Fibroblast of peridontal ligament (primary cell): Measurements from ENCODE around the gene CLEC16A.

Experiments
- DNase-seq: peaks from one replicate; pipeline ENCODE4 v3.0.0-alpha.2; 2010; ENCODE audit errors: extremely low read depth

The CLEC16A gene

GRCh38 chr16:11061629-11062270 is 117.4 kb downstream of the CLEC16A start:
- no peak for DNase-seq

DNA sequence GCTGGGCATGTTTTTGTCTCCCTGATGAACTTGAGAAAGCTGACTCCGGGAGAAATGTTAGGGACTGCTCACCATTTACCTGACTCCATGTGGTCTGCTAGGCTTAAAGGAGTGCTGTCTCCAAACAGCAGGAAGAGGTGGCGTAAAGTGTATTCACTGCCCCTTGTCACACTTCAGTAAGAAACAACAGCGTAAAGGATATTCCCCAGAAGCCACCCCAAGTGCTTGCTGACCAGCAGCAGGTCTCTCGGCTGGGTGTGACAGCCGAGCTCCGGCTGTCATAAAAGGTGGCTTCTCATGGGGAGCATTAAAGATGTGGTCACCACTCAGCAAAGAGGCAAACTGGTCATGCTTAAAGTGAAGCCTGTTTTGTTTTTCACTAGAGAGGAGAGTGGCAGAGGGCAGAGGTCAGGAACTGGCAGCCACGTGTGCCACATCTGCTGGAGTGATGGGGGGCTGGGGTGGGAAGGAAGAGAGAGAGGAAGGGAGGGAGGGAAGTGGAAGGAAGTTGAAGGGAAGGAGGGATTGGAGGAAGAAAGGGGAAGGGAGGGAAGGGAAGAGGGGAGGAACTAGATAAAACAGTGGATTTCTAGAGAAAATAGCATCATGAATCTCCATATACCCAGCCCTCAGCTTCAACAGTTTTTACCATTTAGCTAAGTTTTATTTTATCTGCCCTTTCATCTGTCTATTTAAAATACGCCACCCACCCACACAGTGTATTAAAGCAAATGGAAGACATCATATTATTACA is 119.3 kb downstream of the CLEC16A start:
- DNase-seq, result no peak

DNA sequence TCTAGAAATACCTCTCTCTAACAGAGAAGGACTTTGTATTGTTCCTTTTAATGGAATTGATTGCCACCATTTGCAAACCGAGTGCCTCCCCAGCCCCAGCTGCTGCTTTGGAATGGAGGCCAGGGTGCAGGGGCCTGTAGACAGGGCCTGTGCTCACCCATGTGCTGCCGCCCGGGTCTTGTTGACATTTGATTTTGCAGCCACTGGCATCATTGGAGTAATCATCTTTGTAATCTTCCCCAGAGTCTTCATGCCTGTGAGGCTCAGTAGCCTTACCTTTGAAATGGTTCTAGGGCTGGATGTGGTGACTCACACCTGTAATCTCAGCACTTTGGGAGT is 119.8 kb downstream of the CLEC16A start:
- DNase-seq, result no peak

GRCh38 chr16:11064851-11065250 is 120.5 kb downstream of the CLEC16A start:
- no peak for DNase-seq

DNA sequence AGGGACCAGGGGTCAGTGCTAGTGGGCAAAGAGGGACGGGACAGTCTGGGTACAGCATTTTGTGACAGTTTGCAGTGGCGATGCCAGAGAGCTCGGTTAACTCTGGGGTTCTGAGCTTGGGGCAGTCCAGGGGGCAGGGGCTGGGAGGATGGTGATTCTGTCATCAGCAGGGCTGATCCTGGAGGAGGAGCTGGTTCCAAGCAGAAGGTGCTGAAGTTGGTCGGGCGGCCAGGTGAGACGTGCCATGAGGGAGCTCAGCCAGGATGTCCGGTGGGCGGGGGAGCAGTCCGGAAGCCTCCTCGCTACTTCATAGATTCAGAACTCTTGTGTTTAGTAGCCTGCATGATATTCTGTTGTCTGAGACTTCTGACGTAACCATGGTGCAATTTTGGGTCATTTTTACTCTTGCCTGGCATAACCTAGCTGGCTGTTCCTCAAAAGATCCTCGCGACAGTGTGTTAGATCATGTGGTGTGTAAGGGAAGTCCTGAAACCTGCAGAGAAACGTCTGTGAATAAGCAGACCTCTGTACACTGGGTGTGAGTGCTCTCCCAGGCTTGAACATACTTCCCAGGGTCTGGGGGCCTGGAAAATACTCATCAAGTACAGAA is 122.0 kb downstream of the CLEC16A start:
- no peak for DNase-seq

GRCh38 chr16:11067266-11067665 is 122.9 kb downstream of the CLEC16A start:
- DNase-seq, result no peak

GRCh38 chr16:11067697-11068141 is 123.4 kb downstream of the CLEC16A start:
- DNase-seq, result no peak

- DNase-seq, result no peak
These were observed 127.5 kb downstream of the CLEC16A start for GRCh38 chr16:11071829-11072228.

DNA sequence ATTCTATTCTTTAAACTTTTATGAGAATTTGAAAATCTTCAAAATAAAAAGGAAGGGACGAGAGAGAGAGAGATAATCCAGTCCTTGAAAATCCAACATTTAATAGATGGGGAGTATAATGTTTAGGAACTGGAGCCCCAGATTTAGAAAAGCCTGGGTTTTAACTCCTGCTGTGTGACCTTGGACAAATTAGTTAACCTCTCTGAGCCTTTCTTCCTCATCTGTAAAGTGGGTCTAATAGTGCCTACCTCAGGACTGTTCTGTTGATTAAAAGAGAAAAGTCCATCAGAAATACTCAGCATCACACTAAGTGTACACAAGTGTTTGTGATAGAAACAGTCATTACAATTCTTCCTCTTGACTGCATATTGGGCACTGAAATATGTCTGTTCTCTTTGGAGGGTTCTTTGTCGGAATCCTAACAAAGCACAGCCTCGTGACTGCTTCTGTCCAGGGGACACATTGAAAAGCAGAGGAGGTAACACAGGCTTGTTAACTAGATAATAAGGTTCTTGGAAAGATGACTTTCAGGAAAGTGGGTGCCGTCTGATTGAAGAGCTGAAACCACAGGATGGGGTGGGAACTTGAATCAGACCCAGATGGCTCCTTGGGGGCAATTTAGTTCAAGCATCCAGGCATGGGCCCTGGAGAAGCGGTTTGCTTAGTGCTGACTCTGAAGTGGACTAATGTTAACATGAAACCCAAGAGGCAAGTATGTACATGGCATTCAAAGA is 128.2 kb downstream of the CLEC16A start:
- DNase-seq, result peak; percentile 75

DNA sequence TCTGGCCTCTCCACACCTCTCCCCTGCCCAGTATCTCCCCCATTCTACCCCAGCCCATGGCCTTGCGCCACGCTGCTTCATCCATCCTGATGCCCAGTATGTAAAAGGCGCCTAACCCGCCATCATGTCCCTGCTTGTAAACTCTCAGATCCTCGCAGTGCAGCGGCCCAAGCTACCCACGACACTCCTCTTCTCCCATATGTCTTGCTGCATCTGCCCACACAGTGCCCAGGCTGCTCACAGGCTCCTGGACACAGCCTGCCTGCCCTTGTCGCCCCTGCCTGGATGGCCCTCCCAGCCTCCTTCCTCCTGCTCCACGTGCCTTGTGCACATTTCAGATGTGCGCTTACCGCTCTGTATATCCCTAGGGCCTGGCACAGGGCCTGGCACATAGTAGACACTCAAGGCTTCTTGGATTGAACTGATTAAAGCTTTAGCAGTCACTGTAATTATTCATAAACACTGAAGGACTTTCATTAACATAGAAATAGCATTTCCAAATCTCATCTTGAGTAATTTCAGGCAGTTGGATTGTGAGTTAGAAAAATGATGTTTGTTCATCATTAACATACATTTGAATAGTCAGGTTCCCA is 129.1 kb downstream of the CLEC16A start:
- no peak for DNase-seq

GRCh38 chr16:11074131-11074530 is 129.8 kb downstream of the CLEC16A start:
- peak; percentile 41 for DNase-seq

DNA sequence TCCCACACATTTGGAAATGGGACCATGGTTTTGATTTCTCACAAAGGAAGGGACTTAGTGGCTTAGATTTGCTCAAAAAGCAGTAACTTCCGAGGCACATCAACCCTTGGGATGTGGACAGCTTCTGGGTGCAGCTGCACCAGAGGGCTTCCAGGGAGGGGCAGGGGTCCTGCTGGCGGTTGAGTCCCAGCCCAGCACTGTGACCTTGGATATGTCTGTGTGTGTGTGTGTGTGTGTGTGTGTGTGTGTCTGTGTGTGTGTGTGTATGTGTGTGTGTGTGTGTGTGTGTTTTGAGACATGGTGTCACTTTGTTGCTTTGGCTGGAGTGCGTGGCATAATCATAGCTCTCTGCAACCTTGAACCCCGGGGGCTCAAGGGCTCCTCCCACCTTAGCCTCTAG is 130.8 kb downstream of the CLEC16A start:
- DNase-seq, result no peak

- DNase-seq, result no peak
These were observed 132.1 kb downstream of the CLEC16A start for GRCh38 chr16:11076259-11077018.

DNA sequence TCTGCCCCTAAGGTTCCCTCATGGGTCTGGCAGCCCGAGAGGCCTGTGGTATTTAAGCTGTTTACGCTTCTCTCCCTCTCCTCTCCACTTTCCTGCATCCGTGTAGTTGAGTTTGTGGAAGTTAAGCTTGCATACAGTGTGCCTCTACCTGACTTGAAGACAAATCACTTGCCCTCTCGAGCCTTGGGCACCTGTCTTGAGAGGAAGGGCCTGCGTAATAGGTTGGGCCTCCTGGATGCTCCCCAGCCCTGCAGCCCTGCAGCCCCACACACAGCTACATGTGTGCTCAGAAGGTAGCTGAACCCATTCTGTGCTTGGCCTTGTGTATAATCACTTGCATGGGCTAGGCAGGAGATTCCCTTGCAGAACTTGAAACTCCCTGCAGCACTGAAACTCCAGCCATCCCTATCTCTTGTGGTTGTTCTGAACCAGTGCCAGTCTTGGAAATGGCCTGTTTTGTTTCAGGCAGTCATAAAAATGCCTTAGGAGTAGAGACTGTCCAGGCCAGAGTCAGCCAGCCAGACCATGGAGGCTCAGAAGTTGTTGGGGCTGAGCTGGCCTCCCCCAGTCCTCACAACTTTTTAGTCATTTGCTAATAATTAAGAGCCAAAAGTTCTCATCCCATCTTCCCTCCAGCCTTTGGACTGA is 134.6 kb downstream of the CLEC16A start:
- DNase-seq, result peak; percentile 88

- DNase-seq, result peak; percentile 93
These were observed 135.4 kb downstream of the CLEC16A start for GRCh38 chr16:11079652-11080187.

- no peak for DNase-seq
These were observed 136.1 kb downstream of the CLEC16A start for GRCh38 chr16:11080327-11080967.

DNA sequence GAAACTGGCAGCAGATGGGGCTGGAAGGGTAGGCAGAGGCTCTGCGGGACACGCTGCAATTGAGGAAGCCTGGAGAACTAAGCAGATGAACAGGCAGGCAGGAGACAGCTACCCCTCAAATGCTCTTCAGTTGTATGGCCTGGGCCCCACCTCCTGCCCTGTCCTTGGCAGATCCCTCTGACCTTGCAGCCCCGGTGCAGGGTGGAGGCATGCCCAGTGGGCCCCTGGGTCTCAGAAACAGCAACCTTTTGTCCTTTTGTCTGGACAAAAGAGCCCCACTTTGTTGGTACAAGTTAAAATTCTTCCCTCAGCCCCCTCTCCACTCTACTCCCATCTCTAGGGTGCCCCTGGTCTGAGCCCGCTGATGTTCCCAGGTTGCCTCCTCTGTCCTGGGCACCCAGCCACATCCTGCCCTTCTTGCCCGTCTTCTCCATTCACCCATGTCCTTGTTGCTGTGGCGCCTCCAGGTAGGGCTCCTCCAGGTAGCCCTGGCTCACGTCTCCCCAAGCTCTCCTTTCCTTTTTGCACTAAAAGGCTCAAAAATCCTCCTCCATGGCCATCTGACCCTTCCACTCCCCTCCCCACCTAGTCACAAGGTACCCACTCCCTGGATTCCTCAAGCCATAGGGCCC is 136.8 kb downstream of the CLEC16A start:
- DNase-seq, result no peak

DNA sequence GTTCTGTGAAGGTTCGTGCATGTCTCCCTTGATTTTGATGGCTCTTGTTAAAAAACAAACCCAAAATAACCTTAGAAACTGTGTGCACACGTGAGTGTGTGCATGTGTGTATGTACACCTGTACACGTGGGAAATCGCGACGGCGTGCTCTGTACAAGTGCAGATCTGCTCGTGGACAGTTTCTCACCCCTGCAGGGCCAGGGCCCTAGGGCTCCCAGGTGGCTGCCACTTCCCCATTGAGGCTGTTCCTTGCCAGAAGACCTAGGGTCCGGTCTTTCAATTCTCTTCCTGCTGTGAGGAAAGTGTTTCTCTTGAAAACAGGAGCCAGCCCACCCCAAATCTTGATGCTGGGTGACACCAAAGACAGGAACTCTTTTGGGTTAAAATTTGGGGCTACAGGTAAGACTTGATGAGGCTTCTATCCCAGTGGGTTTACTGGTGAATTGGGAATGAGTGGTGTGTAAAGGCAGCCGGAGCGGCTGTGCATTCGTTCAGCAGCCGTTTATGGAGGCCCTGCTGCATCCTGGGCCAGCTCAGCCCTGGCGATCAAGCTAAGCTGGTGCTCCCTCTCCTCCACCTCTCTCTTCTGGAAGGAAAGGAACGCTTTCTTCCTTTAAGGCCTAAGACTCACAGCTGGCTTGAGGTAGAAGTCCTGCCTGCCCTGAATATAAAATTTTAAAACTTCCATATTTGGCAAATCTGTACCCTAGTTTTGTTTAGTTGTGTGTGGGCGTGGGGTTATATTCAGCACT is 137.9 kb downstream of the CLEC16A start:
- DNase-seq, result no peak
